Mucosa of descending colon (tissue), 3 donors: ENCODE data around the gene STK32B. TPM values are rescaled to one million over a fixed set of nuclear protein-coding genes. Genes with fewer than 3 reads are reported as not detected.

Experiments
- ATAC-seq: fragments of 200-7000 bp; cut with Tn5 transposase; one replicate; pipeline ENCODE4 v1.9.1; 2020; ENCODE audit warnings: mild to moderate bottlenecking, moderate library complexity
- DNase-seq, 3 donors: peaks; one replicate each; pipeline ENCODE4 v3.0.0-alpha.2; 2020
- H3K36me3 ChIP-seq: fragments of 200-600 bp; one replicate; pipeline ENCODE4 v1.8.0; 2021; ENCODE audit warnings: low read depth, mild to moderate bottlenecking
- H3K4me1 ChIP-seq: fragments of 200-600 bp; one replicate; pipeline ENCODE4 v1.8.0; 2021; ENCODE audit warnings: low read depth, mild to moderate bottlenecking
- H3K4me3 ChIP-seq: fragments of 200-600 bp; one replicate; pipeline ENCODE4 v1.8.0; 2021; ENCODE audit warnings: mild to moderate bottlenecking
- H3K9me3 ChIP-seq: fragments of 200-600 bp; one replicate; pipeline ENCODE4 v1.8.0; 2021; ENCODE audit warnings: mild to moderate bottlenecking
- CTCF ChIP-seq: fragments of 200-600 bp; IDR thresholded peaks from one replicate; pipeline ENCODE4 v1.8.0; 2022; ENCODE audit warnings: antibody characterized with exemption, mild to moderate bottlenecking
- intact Hi-C, 2 donors: fragments of 100-400 bp; cut with DNase I in 1 of 2; cut with micrococcal nuclease in 1 of 2; formaldehyde crosslinking; loops; one replicate each; pipeline versions ENCODE4 v1.11.0 to v1.11.1; 2022; cut with DNase I, micrococcal nuclease
- total RNA-seq, 3 donors: library from RNA; stranded (reverse); fragmentation: NEBNext Ultra II Directional in 2 of 3; extraction: Animal tissue kit (Norgen Biotek cat#: 25700) in 2 of 3; gene quantifications; one replicate each; pipeline versions ENCODE4 v1.2.1 to v1.2.4, GENCODE V29; 2021 to 2023
- donor health status: DM: no; HTN: no; CAD: no; lungs with moderate emphysema.
- donor health status: DM: no; HTN: no; CAD: no.
- donor health status: DM: no; HTN: yes; CAD: no.

The STK32B gene
- total RNA-seq, 3 donors from 2014 or later, result 0.67 to 2.2 (median 1.1) TPM

- Histone ChIP-seq H3K36me3 (no peaks in the 10 kb centered on the region), H3K9me3 (no peaks in the 10 kb centered on the region), H3K4me1 (no peaks in the 10 kb centered on the region), H3K4me3 (no peak overlapping the region)
- intact Hi-C loops, result no loop called here
- no peak for ATAC-seq
- no peak for TF ChIP-seq CTCF
- no peak for DNase-seq
Measured at GRCh38 chr4:5018096-5018495, 33.2 kb upstream of the STK32B start.

GRCh38 chr4:5018603-5019002 is 32.7 kb upstream of the STK32B start:
- Histone ChIP-seq H3K36me3 (no peaks in the 10 kb centered on the region), H3K4me1 (no peaks in the 10 kb centered on the region), H3K9me3 (no peaks in the 10 kb centered on the region), H3K4me3 (no peak overlapping the region)
- TF ChIP-seq CTCF, result no peak
- DNase-seq (no peak), ATAC-seq (no peak)
- intact Hi-C loops, result no loop called here

- TF ChIP-seq CTCF, result no peak
- Histone ChIP-seq H3K9me3 (no peaks in the 10 kb centered on the region), H3K36me3 (no peaks in the 10 kb centered on the region), H3K4me1 (no peaks in the 10 kb centered on the region), H3K4me3 (no peak within 1 kb of the TSS)
- ATAC-seq (no peak), DNase-seq (no peak)
- intact Hi-C loops, result no loop called here
Measured at GRCh38 chr4:5019274-5019673, 32.0 kb upstream of the STK32B start, which contains the start of gene CYTL1. Gene CYTL1 (minus strand): TSS chr4:5019458. CDS start chr4:5019445, 13 bp downstream.

GRCh38 chr4:5019796-5020195 is 31.5 kb upstream of the STK32B start:
- Histone ChIP-seq H3K4me1 (no peaks in the 10 kb centered on the region), H3K36me3 (no peaks in the 10 kb centered on the region), H3K9me3 (no peaks in the 10 kb centered on the region), H3K4me3 (no peak overlapping the region)
- intact Hi-C loops, result no loop called here
- DNase-seq (no peak), ATAC-seq (no peak)
- no peak for TF ChIP-seq CTCF

- intact Hi-C loops, result no loop called here
- no peak for ATAC-seq
- no peak overlapping the region for H3K4me3 ChIP-seq
- no peak for DNase-seq
- H3K9me3 ChIP-seq, result no peaks in the 10 kb centered on the region
- H3K36me3 ChIP-seq, result no peaks in the 10 kb centered on the region
- H3K4me1 ChIP-seq, result no peaks in the 10 kb centered on the region
- no peak for TF ChIP-seq CTCF
Measured at GRCh38 chr4:5020341-5020740, 30.9 kb upstream of the STK32B start.

- no peaks in the 10 kb centered on the region for H3K9me3 ChIP-seq
- no peak overlapping the region for H3K4me3 ChIP-seq
- no peak for ATAC-seq
- no peaks in the 10 kb centered on the region for H3K4me1 ChIP-seq
- no peak for DNase-seq
- H3K36me3 ChIP-seq, result no peaks in the 10 kb centered on the region
- intact Hi-C loops, result no loop called here
- TF ChIP-seq CTCF, result no peak
Measured at GRCh38 chr4:5021546-5021945, 29.7 kb upstream of the STK32B start.
